Measurements from ENCODE around the gene HDAC9.

HDAC9 gene

GRCh38 chr7:18997477-18998150 lies 502.1 kb downstream of the HDAC9 start:
- H3K27ac ChIP-seq: no peak overlapping the region

GRCh38 chr7:19000410-19000809 lies 504.9 kb downstream of the HDAC9 start:
- no peak overlapping the region for H3K27ac ChIP-seq
- no peak for TF ChIP-seq ZFX (IDR thresholded peaks at IDR 0.05)
- no peak for TF ChIP-seq CTCF (conservative IDR thresholded peaks at IDR 0.05)

More at GRCh38 chr7:18997477-18998150, 502.1 kb downstream of the HDAC9 start:
- TF ChIP-seq ZFX (IDR thresholded peaks at IDR 0.05): no peak
- TF ChIP-seq CTCF (conservative IDR thresholded peaks at IDR 0.05): no peak

- TF ChIP-seq ZFX (IDR thresholded peaks at IDR 0.05) (no peak), CTCF (conservative IDR thresholded peaks at IDR 0.05) (no peak)
- no peak overlapping the region for H3K27ac ChIP-seq
Measured at GRCh38 chr7:19001854-19002253, 506.3 kb downstream of the HDAC9 start.

DNA sequence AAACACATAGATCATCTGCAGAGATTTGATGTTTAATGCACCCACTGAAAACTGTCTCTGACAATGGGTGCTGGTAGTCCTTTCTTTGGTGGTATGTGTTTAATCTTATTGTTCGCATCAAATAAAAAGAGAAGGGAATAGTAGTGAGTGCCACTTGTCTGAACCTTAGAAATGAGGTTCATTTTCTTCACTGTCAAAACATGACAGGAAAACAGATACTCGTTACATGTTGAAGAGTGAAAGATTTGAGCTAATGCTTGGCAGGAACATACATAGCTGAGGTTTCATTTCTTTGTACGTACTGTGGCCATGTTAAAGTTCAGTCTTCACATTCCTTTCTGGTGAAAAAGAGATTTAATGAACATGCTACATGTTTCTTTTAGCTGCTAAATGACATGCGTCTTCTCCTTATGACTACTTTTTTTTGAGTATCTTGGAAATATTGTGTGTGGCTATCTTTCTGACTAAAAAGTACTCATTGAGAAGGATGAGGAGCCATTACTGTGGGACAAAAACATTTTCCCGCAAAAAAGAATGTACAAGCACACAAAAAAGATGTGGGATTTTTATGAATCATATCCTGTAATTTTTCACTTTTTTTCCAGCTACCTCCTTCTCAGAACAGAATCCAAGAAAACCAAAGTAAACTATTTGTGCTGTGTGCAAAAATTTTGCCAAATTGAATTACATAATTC lies 513.8 kb downstream of the HDAC9 start:
- TF ChIP-seq ZFX (IDR thresholded peaks at IDR 0.05) (no peak), CTCF (conservative IDR thresholded peaks at IDR 0.05) (no peak)
- H3K27ac ChIP-seq: no peak overlapping the region

DNA sequence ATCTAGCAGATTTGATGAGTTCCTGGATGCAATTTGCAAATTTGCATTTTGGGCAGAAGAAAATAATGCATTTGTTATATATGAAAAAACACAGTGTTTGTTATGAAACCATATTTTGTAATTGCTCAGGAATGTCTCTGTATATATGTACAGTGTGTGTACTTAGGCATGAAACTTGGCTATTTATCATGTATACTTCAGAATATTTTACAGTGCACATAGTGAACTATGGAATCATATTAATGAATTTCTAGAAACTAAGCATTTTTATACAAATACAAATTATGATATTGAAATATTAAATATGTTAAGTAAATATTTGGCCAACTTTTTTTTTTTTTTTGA lies 514.4 kb downstream of the HDAC9 start:
- no peak for TF ChIP-seq CTCF (conservative IDR thresholded peaks at IDR 0.05)
- TF ChIP-seq ZFX (IDR thresholded peaks at IDR 0.05): no peak
- H3K27ac ChIP-seq: no peak overlapping the region

GRCh38 chr7:19011212-19011611 lies 515.7 kb downstream of the HDAC9 start:
- no peak for TF ChIP-seq CTCF (conservative IDR thresholded peaks at IDR 0.05)
- no peak for TF ChIP-seq ZFX (IDR thresholded peaks at IDR 0.05)
- no peak overlapping the region for H3K27ac ChIP-seq

GRCh38 chr7:19015098-19015497 lies 519.5 kb downstream of the HDAC9 start:
- no peak overlapping the region for H3K27ac ChIP-seq
- TF ChIP-seq CTCF (conservative IDR thresholded peaks at IDR 0.05) (no peak), ZFX (IDR thresholded peaks at IDR 0.05) (no peak)
